GM12865 (cell line): ENCODE measurements around the gene EPHA2.

Experiments
- DNase-seq: peaks from one replicate; pipeline ENCODE4 v3.0.0; 2010; ENCODE audit warnings: low read depth
- H3K4me3 ChIP-seq: 2 replicates; pipeline ENCODE4 v1.5.1; 2011; ENCODE audit warnings: mild to moderate bottlenecking, low read depth, low read length, control low read depth
- TF ChIP-seq, protein P1 (sequence below): IDR thresholded peaks from 2 replicates; pipeline ENCODE4 v1.5.1; 2011; ENCODE audit warnings: low read length, control low read depth, low read depth, inconsistent platforms; ENCODE audit not compliant: insufficient read depth; ENCODE audit errors: missing control alignments

The EPHA2 gene

DNA sequence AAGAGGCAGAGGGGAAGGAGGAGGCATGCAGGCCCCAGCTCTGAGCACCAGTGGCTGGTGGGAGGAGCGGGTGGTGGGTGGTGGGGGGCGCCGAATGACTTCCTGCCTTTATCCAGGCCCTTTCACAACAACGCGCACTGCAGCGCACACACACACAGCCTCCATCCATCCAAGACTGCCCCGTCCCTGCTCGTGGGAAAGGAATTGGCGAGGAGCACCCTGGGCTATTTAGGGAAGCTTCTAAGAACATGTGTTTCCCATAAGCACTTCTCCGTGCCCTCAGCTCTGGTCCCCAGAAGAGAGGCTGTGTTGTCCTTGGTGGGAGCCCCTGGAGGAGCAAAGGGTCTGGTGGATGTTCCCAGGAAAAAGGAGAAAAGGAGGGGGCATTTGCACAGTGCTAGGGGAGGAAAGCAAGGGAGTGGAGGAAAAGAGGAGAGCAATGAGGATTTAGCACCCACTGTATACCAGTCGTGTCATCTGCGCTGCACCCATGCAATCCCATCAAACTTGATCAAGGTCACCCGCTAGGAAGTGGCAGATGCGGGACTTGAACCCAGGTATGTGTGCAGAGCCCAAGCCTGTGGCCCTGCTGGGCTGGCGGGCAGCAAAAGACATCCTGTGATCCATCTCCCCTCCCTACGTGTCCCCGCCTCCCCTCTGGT is 28.1 kb downstream of the EPHA2 start:
- DNase-seq = no peak
- TF ChIP-seq, protein P1, sequence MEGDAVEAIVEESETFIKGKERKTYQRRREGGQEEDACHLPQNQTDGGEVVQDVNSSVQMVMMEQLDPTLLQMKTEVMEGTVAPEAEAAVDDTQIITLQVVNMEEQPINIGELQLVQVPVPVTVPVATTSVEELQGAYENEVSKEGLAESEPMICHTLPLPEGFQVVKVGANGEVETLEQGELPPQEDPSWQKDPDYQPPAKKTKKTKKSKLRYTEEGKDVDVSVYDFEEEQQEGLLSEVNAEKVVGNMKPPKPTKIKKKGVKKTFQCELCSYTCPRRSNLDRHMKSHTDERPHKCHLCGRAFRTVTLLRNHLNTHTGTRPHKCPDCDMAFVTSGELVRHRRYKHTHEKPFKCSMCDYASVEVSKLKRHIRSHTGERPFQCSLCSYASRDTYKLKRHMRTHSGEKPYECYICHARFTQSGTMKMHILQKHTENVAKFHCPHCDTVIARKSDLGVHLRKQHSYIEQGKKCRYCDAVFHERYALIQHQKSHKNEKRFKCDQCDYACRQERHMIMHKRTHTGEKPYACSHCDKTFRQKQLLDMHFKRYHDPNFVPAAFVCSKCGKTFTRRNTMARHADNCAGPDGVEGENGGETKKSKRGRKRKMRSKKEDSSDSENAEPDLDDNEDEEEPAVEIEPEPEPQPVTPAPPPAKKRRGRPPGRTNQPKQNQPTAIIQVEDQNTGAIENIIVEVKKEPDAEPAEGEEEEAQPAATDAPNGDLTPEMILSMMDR = no peak
- H3K4me3 ChIP-seq = no peak overlapping the region

DNA sequence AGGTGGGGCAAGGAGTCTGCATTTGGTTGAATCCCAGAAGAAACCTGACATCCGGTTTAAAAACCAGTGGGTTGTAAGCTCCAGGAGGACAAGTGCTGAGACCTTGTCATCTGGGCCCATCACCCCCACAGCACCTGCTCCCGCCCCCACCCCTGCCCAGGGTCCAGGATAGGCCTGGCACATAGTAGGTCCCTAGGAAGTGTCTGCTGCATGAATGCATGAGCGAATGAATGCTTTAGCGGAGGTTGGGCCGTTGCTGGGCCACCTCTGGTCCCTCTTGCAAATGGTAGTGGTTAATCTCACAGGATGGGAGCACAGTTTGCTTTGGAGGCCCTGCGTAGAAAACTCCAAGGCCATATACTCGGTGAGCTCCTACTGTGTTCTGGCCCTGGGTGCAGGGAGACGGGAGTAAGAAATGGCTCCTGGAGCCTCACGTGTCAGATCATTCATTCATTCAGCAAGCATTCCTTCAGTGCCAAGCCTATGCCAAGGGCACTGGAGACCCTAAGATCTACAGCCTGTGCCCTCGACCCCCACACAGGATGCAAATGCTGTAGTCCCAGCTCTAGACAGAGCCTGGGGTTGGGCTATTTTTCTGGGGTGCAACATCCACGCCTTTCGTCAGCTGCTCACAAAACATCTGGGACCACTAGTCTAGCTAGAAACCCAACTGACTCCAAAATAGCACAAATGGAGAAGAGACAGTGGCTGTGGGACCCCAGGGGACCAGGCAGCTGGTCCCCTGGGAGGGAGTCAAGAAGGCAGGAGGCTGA is 28.9 kb downstream of the EPHA2 start:
- TF ChIP-seq, protein P1 = no peak
- no peak overlapping the region for H3K4me3 ChIP-seq
- DNase-seq = no peak

DNA sequence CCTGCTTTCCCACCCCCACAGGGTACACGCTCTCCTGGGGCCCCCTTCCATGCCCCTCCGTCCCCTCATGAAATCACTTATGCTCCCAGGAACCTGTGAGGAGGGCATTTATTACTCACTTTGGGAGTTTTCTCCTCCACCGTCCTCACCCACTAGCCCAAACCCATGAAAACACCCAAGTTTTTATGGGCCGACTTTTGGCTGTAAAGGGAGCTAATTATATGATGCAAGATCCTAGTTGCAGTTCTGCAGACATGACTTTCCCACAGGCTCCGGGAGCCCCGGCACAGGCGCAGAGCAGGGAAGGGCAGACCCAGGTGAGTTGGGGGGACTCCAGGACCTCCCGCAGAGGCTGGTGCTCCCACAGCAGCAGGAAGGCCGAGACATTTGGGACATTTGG is 29.7 kb downstream of the EPHA2 start:
- no peak for DNase-seq
- no peak overlapping the region for H3K4me3 ChIP-seq
- TF ChIP-seq, protein P1 = no peak

DNA sequence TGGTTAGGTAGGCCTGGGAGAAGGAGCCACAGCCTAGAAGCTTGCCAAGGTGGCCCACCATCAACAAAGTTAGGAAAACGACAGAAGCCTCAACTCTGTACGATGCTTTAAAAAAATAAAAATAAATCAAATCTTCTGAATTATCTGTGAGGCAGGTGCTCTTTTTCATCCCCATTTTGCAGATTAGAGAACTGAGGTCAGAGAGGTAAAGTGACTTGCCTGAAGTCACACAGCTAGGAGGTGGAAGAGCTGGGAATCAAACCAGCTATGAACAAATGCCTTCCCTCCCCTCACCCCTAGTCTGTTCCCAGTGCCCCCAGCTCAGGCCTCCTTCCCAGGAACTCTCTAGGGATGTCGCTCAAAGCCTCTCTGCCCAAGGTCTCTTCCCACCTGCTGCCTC is 30.4 kb downstream of the EPHA2 start:
- no peak overlapping the region for H3K4me3 ChIP-seq
- TF ChIP-seq, protein P1 = no peak
- no peak for DNase-seq

DNA sequence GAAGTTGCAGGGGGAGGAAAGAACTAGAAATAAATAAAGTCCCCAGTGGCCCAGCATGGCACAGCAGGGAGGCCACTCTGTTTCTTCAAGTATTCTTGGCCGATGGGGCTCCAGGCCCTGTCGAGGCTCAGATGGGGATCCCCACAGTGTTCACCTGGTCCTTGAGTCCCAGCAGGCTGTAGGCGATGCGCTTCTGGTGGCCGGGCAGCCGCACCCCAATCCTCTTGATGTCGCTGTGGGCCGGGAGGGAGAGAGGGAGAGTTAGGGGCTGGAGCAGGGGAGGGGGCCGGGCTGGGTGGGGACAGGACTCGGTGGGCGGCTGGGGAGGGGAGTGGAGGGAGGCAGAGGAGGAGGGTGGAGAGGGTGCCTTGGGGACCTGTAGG is 30.8 kb downstream of the EPHA2 start:
- TF ChIP-seq, protein P1 = no peak
- H3K4me3 ChIP-seq = no peak overlapping the region
- no peak for DNase-seq

DNA sequence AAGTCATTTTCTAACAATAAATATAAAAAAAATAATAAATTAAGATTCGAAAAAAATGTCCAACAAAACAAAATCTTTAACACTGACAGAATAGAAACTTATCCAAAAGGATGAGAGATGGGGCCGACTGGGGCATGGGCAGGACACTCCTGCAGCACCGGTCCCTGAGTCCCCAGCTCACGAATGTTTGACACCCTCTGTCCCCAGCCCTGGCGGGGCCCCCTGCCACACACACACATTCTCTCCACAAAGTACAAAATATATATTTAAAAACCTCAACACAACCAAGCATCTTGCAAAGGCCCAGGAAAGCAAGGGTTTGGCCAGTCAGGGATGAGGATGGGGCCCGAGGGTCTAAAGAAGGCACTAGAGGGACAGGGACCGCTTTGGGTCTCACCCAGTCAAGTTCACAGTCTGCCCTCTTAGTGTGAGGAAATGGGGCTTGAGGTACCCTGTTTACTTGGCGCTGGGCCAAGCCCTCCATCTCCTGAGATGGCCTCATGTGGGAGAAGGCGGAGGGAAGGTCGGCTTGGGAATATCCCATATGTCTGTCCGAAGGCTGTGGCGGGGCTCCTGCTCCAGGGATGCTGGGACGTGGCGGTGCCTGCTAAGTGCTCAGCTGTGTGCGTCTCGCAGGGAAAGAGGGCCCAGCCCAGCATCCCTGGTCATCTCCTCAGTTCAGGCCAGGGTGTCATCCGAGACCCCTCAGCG is 31.3 kb downstream of the EPHA2 start:
- TF ChIP-seq, protein P1 = no peak
- no peak for DNase-seq
- no peak overlapping the region for H3K4me3 ChIP-seq
